B cell (primary cell): ENCODE measurements around the gene PI4KA. TPM values are rescaled to one million over a fixed set of nuclear protein-coding genes. Genes with fewer than 3 reads are reported as not detected.
"Not testable (repeated sequence)": the region's sequence is repeated elsewhere in the genome, so short reads cannot be mapped to it uniquely, and the experiment has no call there.

Experiments used
- ATAC-seq: fragments of 200-7000 bp; cut with Tn5 transposase; one replicate; pipeline ENCODE4 v1.10.0; 2021; ENCODE audit warnings: low read depth, mild to moderate bottlenecking, moderate number of reproducible peaks, moderate library complexity
- CTCF ChIA-PET: fragments of 350-600 bp; sonication (Branson Sonifier 250); formaldehyde crosslinking; loops from one replicate; lab custom pipeline; 2021; ENCODE audit warnings: antibody characterized with exemption, inconsistent platforms; lab: Charles Lee
- POLR2A ChIA-PET: fragments of 350-600 bp; sonication (Branson Sonifier 250); formaldehyde crosslinking; loops from one replicate; lab custom pipeline; 2021; ENCODE audit warnings: antibody characterized with exemption; lab: Charles Lee
- DNase-seq: peaks from one replicate; pipeline ENCODE4 v3.0.0; 2013
- H2AFZ ChIP-seq: 2 replicates; pipeline ENCODE4 v1.6.1; 2012; ENCODE audit warnings: mild to moderate bottlenecking, low read depth, low read length; ENCODE audit not compliant: insufficient read depth, poor library complexity, severe bottlenecking
- H3K27ac ChIP-seq, 2 donors: 1 replicate in 1 of 2; 2 replicates in 1 of 2; pipeline ENCODE4 v1.5.1; 2012 to 2013; ENCODE audit warnings: low read length in 2 of 2, mild to moderate bottlenecking in 2 of 2, moderate library complexity in 1 of 2
- H3K27me3 ChIP-seq, 4 experiments: fragments of 200-600 bp in 1 of 4; sonication (generic) in 1 of 4; replicated peaks in 1 of 4; 1 replicate in 2 of 4; 2 replicates in 2 of 4; pipeline versions ENCODE4 v1.6.1 to v1.7.0; 2013 to 2016; ENCODE audit warnings: low read length in 3 of 4, mild to moderate bottlenecking in 2 of 4, mixed read lengths in 1 of 4, moderate library complexity in 1 of 4; ENCODE audit not compliant: insufficient read depth in 4 of 4, control insufficient read depth in 3 of 4; ENCODE audit errors: control extremely low read depth in 1 of 4
- H3K36me3 ChIP-seq, 2 experiments: replicated peaks in 1 of 2; 1 replicate in 1 of 2; 2 replicates in 1 of 2; pipeline versions ENCODE4 v1.6.1 to v1.7.1; 2013; ENCODE audit warnings: low read length in 1 of 2; ENCODE audit not compliant: insufficient read depth in 2 of 2, control insufficient read depth in 1 of 2; ENCODE audit errors: control extremely low read depth in 1 of 2, extremely low read depth in 1 of 2
- H3K4me1 ChIP-seq, 2 donors: fragments of 200-600 bp in 1 of 2; sonication (generic) in 1 of 2; 1 replicate in 1 of 2; 2 replicates in 1 of 2; pipeline versions ENCODE4 v1.5.1 to v1.6.1; 2013 to 2017; ENCODE audit warnings: low read length in 2 of 2; ENCODE audit not compliant: control insufficient read depth in 2 of 2, insufficient read depth in 2 of 2
- H3K4me2 ChIP-seq: replicated peaks from 2 replicates; pipeline ENCODE3; 2012; ENCODE audit warnings: mild to moderate bottlenecking, low read depth, low read length; ENCODE audit not compliant: poor library complexity, severe bottlenecking
- H3K4me3 ChIP-seq, 5 experiments: fragments of 200-600 bp in 1 of 5; sonication (generic) in 1 of 5; 1 replicate in 3 of 5; 2 replicates in 2 of 5; pipeline versions ENCODE4 v1.5.1 to v1.7.0; 2011 to 2016; ENCODE audit warnings: low read length in 4 of 5, mild to moderate bottlenecking in 4 of 5, low read depth in 2 of 5, control low read depth in 1 of 5, moderate library complexity in 1 of 5; ENCODE audit not compliant: insufficient read depth in 1 of 5; ENCODE audit errors: control extremely low read depth in 1 of 5, extremely low read depth in 1 of 5
- H3K79me2 ChIP-seq: fragments of 200-600 bp; sonication (generic); one replicate; pipeline ENCODE4 v1.6.0; 2016; ENCODE audit warnings: low read length; ENCODE audit not compliant: control insufficient read depth, insufficient read depth
- H3K9ac ChIP-seq: fragments of 200-600 bp; sonication (generic); 2 replicates; pipeline ENCODE4 v1.6.1; 2017; ENCODE audit warnings: mild to moderate bottlenecking, low read length, moderate library complexity
- H3K9me3 ChIP-seq, 3 donors: one replicate each; pipeline versions ENCODE4 v1.6.1 to v1.7.1; 2013; ENCODE audit warnings: low read length in 2 of 3; ENCODE audit not compliant: control insufficient read depth in 2 of 3, insufficient read depth in 1 of 3; ENCODE audit errors: control extremely low read depth in 1 of 3
- H4K20me1 ChIP-seq: 2 replicates; pipeline ENCODE4 v1.6.0; 2012; ENCODE audit warnings: mild to moderate bottlenecking, low read length; ENCODE audit not compliant: insufficient read depth, control insufficient read depth, poor library complexity, severe bottlenecking
- H3K27ac Mint-ChIP-seq: one replicate; pipeline ENCODE4 v1.8.0; 2021; ENCODE audit warnings: mixed read lengths
- H3K27me3 Mint-ChIP-seq: one replicate; pipeline ENCODE4 v1.8.0; 2021; ENCODE audit warnings: mixed read lengths
- H3K4me1 Mint-ChIP-seq: one replicate; pipeline ENCODE4 v1.8.0; 2021; ENCODE audit warnings: mixed read lengths
- H3K4me3 Mint-ChIP-seq: one replicate; pipeline ENCODE4 v1.8.0; 2021; ENCODE audit warnings: mixed read lengths
- H3K9me3 Mint-ChIP-seq: one replicate; pipeline ENCODE4 v1.8.0; 2022; ENCODE audit warnings: mixed read lengths; ENCODE audit not compliant: insufficient read depth
- WGBS: methylation state at CpG from one replicate; pipeline ENCODE4 v1.1.5; 2013; ENCODE audit warnings: missing lambda C conversion rate; ENCODE audit not compliant: insufficient coverage; 5-methylcytosine and 5-hydroxymethylcytosine counted together
- intact Hi-C: fragments of 100-400 bp; cut with micrococcal nuclease; formaldehyde crosslinking; loops from one replicate; pipeline ENCODE4 v1.10.0; 2022
- polyA plus RNA-seq: library from polyadenylated mRNA; depleted of rRNA; stranded (reverse); fragments of >200 nt; gene quantifications from 2 replicates; pipeline ENCODE4 v1.2.3, GENCODE V29; 2012
- total RNA-seq, 2 donors: library from RNA; stranded (reverse); fragments of 120-200 nt in 1 of 2; gene quantifications; 1 replicate in 1 of 2; 2 replicates in 1 of 2; pipeline versions ENCODE4 v1.2.3 to v1.2.4, GENCODE V29; 2013 to 2022

PI4KA gene
- total and polyA plus RNA-seq, 2 donors (not counting 1 experiment from before 2014, with no cell fraction given), result 85.9 to 156 TPM

- H3K36me3 ChIP-seq, H3K4me1 ChIP-seq, DNase-seq, H4K20me1 ChIP-seq, ATAC-seq, H3K9me3 Mint-ChIP-seq, H3K4me2 ChIP-seq, H3K9ac ChIP-seq, H3K27ac Mint-ChIP-seq, H2AFZ ChIP-seq, H3K4me1 Mint-ChIP-seq, H3K27me3 ChIP-seq, H3K4me3 Mint-ChIP-seq, POLR2A ChIA-PET, intact Hi-C loops, H3K79me2 ChIP-seq, H3K4me3 ChIP-seq, CTCF ChIA-PET, H3K27ac ChIP-seq, H3K27me3 Mint-ChIP-seq, H3K9me3 ChIP-seq: not testable (repeated sequence)
- no CpG with 5 or more reads among the region's 14 CpGs for WGBS
These were observed 164.4 kb downstream of the PI4KA start for GRCh38 chr22:20694256-20694655.

GRCh38 chr22:20692926-20693325, 165.7 kb downstream of the PI4KA start:
- 95% methylated on average over 4 of the region's 7 CpGs for WGBS
- DNase-seq, H2AFZ ChIP-seq, H3K27me3 Mint-ChIP-seq, H3K4me2 ChIP-seq, H3K79me2 ChIP-seq, H3K36me3 ChIP-seq, H3K4me1 Mint-ChIP-seq, H3K4me3 Mint-ChIP-seq, H3K4me3 ChIP-seq, H3K27ac ChIP-seq, H4K20me1 ChIP-seq, H3K27ac Mint-ChIP-seq, ATAC-seq, H3K27me3 ChIP-seq, intact Hi-C loops, H3K9ac ChIP-seq, CTCF ChIA-PET, H3K9me3 Mint-ChIP-seq, H3K4me1 ChIP-seq, POLR2A ChIA-PET, H3K9me3 ChIP-seq: not testable (repeated sequence)

- POLR2A ChIA-PET, H3K27ac ChIP-seq, H3K27me3 Mint-ChIP-seq, H3K9ac ChIP-seq, DNase-seq, ATAC-seq, H3K4me3 ChIP-seq, H3K4me1 ChIP-seq, H3K4me3 Mint-ChIP-seq, H3K27me3 ChIP-seq, H3K4me2 ChIP-seq, H3K9me3 ChIP-seq, H2AFZ ChIP-seq, intact Hi-C loops, H3K36me3 ChIP-seq, CTCF ChIA-PET, H3K4me1 Mint-ChIP-seq, H3K9me3 Mint-ChIP-seq, H3K79me2 ChIP-seq, H3K27ac Mint-ChIP-seq, H4K20me1 ChIP-seq: not testable (repeated sequence)
- 97% methylated on average over 12 of the region's 15 CpGs for WGBS
These were observed 167.9 kb downstream of the PI4KA start for GRCh38 chr22:20690586-20691317.
